HG03354 (cell line): ENCODE results near the gene LRFN4.

Experiments used
- ATAC-seq: cut with Tn5 transposase; IDR thresholded peaks from one replicate; pipeline ENCODE4 v1.9.1; 2021; ENCODE audit warnings: mild to moderate bottlenecking; ENCODE audit not compliant: unreplicated experiment, poor library complexity, severe bottlenecking

LRFN4 gene

GRCh38 chr11:66883016-66883965, 26.4 kb downstream of the LRFN4 start:
- no peak for ATAC-seq

- ATAC-seq = no peak
Measured at GRCh38 chr11:66884443-66884842, 27.6 kb downstream of the LRFN4 start.

DNA sequence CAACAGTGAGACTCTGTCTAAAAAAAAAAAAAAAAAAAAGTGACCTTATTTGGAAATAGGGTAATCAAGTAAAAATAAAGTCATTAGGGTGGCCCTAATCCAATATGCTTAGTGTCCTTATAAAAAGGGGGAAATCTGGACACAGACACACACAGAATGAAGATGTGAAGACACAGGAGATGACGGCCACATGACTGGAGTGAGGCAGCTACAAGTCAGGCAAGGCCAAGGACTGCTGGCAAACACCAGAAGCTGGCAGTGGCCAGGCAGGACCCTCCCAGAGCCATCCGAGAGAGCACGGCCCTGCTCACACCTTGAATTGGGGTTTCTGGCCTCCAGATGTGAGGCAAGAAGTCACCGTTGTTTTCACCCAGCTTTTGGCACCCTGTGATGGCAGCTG, 28.6 kb downstream of the LRFN4 start:
- ATAC-seq = no peak

DNA sequence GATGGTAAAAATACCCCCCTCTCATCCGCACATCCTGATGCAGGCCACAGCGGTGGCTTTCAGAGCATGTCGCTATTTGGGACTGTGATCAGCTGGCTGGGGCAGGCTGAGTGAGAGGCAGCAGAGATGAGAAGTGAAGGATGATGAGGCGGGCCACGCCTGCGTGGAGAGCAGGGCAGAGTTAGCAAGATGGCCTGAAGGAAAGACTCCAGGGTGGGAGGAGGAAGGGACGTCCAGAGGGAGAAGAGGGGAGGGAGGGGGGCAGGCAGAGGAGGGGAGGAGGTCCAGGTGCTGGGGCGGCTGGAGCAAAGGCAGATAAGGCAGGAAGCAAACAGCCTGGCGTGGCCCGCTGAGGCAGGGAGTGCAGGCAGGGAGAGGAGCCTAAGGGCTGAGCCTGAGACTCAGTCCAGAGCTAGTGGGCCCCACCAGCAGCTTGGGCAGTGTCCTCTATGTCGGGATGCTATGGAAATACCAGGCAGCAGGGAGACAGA, 29.1 kb downstream of the LRFN4 start:
- ATAC-seq = no peak

DNA sequence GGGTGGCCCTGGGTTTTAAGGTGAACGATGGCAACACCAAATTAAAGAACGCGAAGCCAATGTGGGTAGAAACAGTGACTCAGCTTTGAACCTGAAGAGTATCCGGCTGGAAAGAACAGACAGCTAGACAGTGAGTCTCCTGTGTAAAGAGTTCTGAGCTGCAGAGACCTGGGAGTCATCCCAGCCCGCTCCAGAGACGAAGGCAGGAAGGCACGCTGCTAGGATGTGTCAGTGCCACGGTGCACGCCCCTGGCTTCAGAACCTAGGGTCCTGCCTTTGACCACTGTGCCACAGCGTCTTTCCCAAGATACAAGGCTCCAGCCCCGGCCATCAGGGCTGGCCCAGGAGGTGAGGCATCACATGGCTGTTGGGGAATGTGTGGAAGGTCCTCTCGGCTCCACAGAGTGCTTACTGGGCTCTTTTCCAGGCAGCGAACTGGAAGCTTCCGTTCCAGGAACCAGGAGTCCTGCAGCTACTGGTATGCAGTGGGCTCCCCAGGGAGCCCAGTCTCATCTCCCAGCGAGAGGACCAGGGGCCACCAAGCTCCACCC, 29.9 kb downstream of the LRFN4 start:
- no peak for ATAC-seq

DNA sequence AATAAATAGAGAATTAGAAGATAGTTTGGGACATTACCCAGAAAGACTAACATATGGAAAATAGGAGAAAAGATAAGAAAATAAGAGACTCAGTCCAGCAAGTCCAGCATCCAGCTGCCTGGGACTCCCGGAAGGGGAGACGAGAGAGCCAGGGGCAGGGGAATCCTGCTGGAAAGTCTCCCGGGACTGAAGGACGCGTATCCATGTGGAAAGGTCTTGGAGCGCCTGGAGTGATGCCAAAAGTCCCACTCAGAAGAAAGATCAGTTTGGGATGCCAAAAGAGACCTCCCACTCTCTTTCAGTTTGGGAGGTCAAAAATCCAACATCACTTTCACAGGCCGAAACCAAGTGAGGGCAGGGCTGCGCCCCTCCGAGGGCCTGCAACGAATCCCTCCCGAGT, 30.7 kb downstream of the LRFN4 start:
- ATAC-seq = no peak

- ATAC-seq = no peak
Measured at GRCh38 chr11:66888282-66888681, 31.4 kb downstream of the LRFN4 start.

DNA sequence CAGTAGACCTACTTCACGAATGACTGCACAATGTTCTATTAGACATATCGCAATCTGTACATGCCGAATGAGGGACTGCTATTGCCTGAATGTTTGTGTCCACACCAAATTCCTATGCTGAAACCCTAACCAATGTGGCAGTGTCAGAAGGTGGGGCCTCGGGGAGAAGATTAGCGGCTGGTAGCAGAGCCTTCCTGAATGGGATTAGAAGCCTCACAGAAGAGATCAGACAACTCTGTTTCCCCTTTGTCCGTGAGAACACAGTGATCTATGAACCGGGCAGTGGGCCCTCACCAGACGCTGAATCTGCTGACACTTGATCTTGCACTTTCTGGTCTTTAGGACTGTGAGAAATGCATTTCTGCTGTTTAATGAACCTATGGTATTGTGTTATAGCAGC, 33.1 kb downstream of the LRFN4 start:
- ATAC-seq = no peak

DNA sequence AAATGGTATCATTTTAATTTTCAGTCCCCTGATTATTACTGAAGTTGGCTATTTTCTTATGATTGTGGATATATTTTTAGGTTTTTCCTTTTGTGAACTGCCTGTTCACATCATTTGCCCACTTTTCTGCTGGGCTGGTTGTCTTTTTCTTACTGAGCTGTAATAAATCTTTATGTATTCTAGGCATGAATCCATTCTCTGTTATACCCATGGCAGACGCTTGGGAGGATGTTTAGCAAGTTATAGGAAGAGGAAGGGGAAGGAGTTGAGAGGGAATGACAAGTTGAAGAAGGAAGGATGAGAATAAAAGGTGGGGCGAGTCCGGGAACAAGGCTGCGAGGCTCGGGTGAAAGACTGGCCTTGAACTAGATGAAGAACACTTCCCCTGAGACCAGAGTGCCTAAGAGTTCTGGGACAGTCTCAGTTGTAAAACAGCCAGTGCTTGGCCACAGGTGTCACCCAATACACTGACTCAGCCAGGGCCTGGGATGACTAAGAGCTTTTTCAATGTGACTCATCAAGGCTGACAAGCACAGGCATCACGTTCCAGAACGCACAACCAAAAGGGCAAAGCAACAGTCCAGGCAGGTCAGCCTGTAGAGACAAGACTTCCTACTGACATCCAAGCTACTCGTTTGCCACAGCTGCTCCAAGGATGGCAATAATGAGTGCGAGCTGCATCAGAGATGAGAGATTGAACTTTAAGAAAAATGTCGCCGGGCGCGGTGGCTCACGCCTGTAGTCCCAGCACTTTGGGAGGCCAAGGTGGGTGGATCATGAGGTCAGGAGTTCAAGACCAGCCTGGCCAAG, 35.2 kb downstream of the LRFN4 start:
- ATAC-seq = peak; percentile 83

DNA sequence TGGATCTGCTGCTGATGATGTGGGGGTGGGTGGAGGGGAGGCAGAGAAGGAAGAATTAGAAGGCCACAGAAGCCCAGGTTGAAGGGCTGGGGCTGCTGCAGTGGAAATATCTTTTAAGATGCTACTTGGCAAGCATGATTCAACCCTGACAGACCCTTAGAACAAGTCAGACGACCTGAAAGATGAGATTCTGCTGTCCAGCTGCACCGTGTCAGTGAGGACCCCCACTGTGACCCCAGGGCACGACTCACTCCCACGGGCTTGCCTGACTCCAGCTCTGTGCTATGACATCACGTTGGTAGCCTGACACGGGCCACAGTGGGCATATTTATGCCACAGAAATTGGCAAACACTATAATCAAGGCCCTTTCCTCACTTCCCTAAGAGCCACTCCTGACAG, 36.0 kb downstream of the LRFN4 start:
- ATAC-seq = no peak

- ATAC-seq = no peak
Measured at GRCh38 chr11:66894141-66894540, 37.3 kb downstream of the LRFN4 start.

GRCh38 chr11:66901964-66902390, 45.1 kb downstream of the LRFN4 start:
- ATAC-seq = no peak

DNA sequence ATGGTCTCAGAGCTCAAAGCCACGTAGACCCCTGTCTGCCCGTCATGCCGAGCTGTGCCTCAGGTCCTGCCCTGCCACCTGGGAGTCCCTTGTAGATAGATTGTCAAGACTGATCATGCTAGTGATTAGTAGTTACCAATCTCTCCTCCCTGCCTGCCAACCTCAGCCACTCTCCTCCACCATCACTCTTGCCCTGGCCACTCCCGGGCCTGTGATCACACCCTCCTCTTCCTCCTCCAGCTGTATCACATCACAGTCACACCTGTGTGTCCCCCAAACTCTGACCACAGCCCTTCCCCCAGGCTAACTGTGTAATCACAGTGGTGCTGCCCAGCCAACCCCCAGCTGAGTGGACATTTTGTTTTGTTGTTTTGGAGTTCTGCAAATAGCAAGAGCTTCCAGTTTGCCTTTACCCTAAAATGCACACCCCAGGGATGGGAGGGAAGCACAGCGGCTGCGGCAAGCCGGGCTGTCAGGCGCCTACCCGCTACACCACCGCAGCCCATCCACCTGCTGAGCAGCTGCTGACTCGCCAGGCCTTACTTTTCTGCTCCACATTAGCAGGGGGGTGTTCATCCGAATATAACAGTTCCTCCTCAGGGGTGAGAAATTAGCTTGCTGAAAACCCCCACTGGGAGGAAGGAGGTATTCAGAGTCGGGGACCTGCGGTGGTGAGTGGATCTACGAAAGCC, 45.8 kb downstream of the LRFN4 start:
- ATAC-seq = no peak

DNA sequence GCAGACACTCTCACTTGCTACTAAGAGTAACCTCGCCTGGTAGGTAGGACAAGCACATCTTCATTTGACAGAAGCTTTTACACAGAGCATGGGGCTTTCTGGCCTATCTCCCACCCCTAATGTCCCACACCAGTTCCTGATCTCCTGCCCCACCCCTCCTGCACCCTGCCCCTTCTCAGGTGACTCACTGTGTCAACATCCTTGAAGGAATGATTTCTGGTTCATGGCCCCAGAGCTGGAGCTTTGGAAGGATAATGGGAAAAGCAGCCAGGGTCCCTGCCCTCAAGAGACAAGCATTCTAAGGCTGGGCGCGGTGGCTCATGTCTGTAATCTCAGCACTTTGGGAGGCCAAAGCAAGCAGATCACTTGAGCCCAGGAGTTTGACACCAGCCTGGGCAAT, 47.2 kb downstream of the LRFN4 start:
- ATAC-seq = no peak

GRCh38 chr11:66904561-66904960, 47.7 kb downstream of the LRFN4 start:
- no peak for ATAC-seq

DNA sequence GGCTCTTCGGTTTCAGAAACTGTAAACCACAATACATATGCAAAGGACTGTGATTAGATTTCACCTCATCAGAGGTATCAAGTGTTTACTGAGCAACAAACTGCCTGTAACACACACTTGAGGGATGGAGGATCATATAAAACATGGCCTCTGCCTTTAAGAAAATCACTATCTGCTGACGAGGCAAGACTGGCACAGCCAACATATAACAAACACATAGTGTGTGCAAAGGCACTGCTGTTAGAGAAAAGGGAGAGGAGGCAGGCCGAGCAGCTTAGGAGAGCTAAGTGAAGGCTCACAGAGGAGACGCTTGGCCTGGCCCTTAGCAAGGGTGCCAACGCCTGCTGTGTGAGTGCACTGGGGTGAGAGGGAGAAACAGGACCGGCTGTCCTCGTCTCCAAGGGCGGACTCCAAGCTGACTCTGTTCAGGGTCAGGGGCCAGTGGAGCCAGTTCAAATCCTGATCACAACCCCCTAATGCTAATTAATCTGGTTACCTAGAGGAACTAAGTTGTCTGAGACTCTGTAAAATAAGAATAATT, 48.2 kb downstream of the LRFN4 start:
- no peak for ATAC-seq

DNA sequence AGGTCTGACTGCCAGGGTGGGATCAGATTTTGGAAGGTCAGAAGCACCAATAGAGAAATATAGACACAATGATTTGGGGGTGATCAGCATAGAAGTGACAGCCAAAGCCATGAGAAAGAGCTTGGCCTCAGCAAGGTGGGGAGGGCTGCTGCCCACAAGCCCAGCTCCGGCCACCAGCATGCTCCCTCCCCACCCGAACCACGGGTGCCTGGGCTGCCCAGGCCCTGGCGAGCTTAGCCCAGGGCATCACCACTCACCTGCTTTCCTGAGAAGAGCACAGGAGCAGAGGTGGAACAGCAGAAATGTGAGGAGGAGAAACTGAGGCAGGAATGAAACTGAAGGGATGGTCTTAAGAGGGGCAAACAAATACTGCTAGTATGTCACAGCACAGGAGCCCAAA, 48.8 kb downstream of the LRFN4 start:
- no peak for ATAC-seq

DNA sequence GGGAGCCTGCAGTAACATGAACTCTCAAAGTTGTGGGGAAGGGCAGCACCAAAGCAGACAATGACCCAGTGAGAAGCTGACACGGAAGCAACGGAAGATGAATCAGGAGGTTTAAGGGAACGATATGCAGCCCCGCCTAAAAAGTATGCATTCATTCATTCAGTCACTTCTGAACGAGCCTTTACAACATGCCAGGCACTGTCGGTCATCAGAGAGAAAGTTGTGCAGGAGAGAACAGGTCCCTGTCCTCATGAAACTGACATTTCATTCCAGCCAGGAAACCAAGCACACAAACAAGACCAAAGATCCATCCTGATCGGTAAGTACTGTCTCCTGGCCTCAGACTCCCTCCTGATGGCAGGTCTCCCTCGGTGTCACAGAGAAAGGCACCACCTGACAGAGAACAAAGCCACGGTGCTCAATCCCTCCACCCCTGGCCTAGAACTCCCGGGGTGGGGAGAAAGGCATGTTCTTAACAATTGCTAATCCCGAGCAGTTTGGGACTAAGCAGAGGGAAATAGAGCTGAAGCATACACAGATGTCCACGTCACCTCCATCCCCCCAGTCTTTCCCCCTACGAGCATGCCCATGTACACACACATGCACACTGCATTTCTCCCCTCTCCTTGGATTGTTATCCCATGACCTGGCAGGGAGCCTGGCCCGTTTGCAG, 49.3 kb downstream of the LRFN4 start:
- ATAC-seq = no peak
